A172 (cell line): Measurements from ENCODE around the gene ZC3H11A. TPM values are rescaled to one million over a fixed set of nuclear protein-coding genes. Genes with fewer than 3 reads are reported as not detected.

Experiments used
- DNase-seq: peaks from one replicate; pipeline ENCODE4 v3.0.0-alpha.2; 2015; ENCODE audit warnings: low spot score
- total RNA-seq: library from RNA; depleted of rRNA; stranded (reverse); fragments of >200 nt; shearing (Covaris generic); gene quantifications from 2 replicates; pipeline ENCODE4 v1.2.3, GENCODE V29; 2014; rRNA removed

The ZC3H11A gene
- total RNA-seq, 1 experiment from 2014 or later = 117 TPM

- DNase-seq = no peak
These were observed 44.9 kb downstream of the ZC3H11A start for GRCh38 chr1:203840208-203840808.

GRCh38 chr1:203842559-203842876 is 47.1 kb downstream of the ZC3H11A start:
- no peak for DNase-seq

GRCh38 chr1:203843435-203843834 is 48.0 kb downstream of the ZC3H11A start:
- no peak for DNase-seq

Other genes with a start within 250 kb of the ZC3H11A start
- 41.9 and 44.6 TPM in 2 replicates for gene ATP2B4, start 168.8 kb upstream of the ZC3H11A start, total RNA-seq
- gene LAX1, start 30.4 kb upstream of the ZC3H11A start, total RNA-seq = not detected in 2 replicates
- 7.1 and 11.9 TPM in 2 replicates for gene ZBED6, start within 50 bp of the ZC3H11A start, total RNA-seq
- gene SNRPE, start 66.0 kb downstream of the ZC3H11A start, total RNA-seq = 217 and 285 TPM in 2 replicates